ENCODE measurements around the gene LGALSL.
A peak's percentile ranks its signal among the peaks of the same experiment; 100 is the strongest.
"Not testable (repeated sequence)": the region's sequence is repeated elsewhere in the genome, so short reads cannot be mapped to it uniquely, and the experiment has no call there.

Gene LGALSL

DNA sequence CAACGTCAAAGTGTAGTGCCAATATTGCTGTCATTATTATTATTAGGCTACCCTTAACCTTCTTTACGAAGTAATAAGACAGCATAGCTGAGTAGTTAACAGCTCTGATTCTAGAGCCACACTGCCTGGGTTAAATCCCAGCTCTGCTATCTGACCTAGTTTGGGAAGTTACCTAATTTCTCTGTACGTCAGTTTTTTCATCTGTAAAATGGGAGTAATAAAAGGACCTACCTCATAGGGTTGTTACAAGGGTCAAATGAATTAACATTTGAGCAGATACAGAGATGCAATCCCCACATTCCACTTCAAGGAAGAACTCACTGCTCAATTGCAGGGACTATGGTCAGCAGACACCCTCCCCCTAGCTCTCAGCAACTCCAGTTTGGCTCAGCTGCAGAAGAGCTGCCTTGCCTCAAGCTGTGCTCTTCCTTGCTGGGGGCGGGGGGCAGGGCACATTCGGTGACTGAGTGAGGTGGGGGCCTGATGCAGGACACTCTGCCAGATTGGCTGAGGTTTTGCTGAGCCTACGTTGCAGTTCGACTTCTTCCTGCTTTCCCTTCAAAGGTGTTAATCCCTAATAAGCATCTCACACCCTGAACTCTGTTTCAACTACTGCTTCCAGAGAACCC lies 11.0 kb upstream of the LGALSL start:
- no peak for DNase-seq (ENCODE audit: low spot score)

GRCh38 chr2:64445970-64446369 lies 8.0 kb upstream of the LGALSL start:
- DNase-seq (ENCODE audit: low spot score), result not testable (repeated sequence)

DNA sequence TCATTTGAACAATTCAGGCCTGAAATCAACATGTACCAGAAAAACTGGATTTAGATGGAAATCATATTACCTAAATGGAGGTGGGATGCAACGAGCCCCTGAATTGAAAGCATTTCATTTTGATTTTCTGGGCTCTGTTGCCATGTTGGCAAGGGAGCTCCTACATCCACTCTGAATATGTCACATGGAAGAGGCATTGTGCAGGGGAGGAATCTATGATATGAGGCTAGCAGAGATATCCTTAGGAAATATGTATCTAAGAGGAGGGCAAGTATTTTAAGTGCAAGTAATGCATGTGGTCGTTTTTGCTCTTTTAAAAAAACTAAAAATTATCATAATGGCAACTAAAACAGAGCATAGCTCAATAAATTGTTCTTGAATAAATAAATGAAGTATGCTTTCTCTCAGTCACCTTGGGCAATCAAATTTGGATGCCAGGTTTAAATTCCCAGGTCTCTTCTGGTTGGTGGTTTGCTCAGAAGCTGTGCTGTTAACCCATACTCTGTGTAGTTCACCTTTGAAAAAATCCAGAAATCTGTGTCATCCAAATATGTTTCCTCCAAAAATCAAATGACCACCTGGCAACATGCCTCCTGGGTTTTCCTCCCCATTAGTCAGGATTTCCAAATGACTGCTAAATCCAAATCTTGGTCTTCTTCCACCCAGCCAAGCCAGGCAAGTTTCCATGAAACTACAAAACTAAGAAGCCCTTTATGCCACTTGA lies 6.5 kb upstream of the LGALSL start:
- DNase-seq (ENCODE audit: low spot score), result no peak

DNA sequence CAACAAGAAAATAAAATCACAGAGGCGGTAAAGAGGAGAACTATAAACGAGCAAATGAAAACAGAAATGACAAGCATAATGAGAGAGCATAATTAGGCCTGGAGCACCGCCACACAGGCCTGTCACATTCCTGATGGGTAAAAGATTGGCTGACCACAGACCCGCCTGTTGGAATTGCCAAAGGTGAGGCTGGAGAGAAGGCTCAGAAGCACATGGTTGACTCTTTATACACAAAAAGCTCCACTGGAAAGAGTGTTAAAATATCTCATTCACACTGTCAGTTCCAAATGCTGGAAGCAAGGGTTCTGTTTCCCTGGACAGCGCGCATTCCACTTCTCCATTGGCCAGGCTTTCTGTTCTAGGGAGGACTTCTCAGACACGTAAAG lies 5.9 kb upstream of the LGALSL start:
- DNase-seq (ENCODE audit: low spot score), result peak; percentile 45

DNA sequence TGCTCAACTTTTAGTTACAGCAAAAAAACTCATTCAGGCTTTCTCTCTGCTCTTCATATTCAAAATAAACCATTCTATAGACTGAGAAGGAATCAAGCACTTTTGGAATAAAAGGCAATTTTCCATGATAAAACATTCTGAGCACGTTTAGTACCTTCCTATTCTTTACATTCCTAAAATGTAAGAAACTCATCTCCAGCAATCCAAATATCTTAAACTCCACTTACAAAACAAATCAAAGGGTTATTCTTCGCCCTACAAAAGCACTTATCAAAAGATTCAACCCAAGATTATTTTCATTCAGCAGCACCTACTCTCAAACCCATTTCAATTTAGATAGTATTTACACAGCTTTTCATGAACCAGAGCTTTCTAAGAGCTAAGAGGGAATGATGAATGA lies 2.9 kb upstream of the LGALSL start:
- no peak for DNase-seq (ENCODE audit: low spot score)

GRCh38 chr2:64454386-64455332 lies 697 bp downstream of the LGALSL start:
- peak; percentile 47 for DNase-seq (ENCODE audit: low spot score)

- DNase-seq (ENCODE audit: low spot score), result no peak
These were observed 1.6 kb downstream of the LGALSL start for GRCh38 chr2:64455545-64455944.

DNA sequence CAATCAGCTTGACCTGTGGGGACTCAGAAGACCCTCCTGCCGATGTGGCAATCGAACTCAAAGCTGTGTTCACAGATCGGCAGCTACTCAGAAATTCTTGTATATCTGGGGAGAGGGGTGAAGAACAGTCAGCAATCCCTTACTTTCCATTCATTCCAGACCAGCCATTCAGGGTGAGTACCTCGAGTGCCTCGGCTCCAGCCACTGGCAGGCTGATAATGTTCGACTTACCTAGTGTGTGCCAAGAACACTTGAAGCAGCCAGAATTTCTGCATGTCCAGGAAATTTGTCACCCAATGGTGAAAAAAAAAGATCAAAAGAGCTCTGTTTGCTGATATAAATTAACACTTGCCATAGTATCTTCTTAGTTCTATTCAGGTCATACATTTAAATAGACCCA lies 2.3 kb downstream of the LGALSL start:
- DNase-seq (ENCODE audit: low spot score), result no peak

- no peak for DNase-seq (ENCODE audit: low spot score)
These were observed 3.6 kb downstream of the LGALSL start for GRCh38 chr2:64457524-64457923.

GRCh38 chr2:64459575-64459974 lies 5.6 kb downstream of the LGALSL start:
- no peak for DNase-seq (ENCODE audit: low spot score)

DNA sequence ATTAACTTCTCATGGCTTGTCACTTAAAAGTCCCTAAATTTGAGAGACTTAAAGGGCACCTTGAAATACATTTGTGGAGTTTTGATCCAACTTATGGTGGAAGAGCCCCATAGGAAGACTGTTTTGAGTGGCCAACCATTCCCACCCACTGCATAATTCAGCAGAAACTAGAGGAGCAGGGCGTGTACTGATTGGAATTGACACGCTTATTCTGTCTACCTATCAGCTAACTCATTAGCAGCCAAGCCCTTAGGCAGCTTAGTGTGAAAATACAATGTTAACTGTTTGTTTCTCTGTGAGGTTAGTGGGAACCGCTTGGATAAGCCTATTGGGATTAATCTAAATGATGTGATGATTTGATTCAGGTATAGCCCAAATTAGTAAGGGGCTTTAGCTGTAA lies 6.4 kb downstream of the LGALSL start:
- DNase-seq (ENCODE audit: low spot score), result no peak

- DNase-seq (ENCODE audit: low spot score), result no peak
These were observed 7.5 kb downstream of the LGALSL start for GRCh38 chr2:64461271-64462058.

DNA sequence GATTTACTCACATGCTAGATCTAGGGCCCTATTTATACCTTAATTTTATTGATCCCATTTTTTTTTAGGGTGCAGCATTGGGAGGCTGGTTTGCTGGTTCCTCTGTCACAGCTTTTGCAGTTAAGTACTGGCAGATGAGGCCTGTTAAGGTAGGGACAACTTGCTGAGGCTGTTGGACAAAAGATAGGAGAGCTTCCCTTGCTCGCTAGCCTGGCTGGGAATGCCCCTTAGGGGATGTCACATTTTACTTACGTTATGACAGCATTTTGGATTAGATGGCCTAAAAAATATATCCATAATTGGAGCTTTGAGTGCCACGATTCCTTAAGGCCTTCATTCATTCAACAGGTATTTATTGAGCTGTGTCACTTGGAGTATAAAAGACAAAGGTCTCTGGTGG lies 8.2 kb downstream of the LGALSL start:
- no peak for DNase-seq (ENCODE audit: low spot score)

DNA sequence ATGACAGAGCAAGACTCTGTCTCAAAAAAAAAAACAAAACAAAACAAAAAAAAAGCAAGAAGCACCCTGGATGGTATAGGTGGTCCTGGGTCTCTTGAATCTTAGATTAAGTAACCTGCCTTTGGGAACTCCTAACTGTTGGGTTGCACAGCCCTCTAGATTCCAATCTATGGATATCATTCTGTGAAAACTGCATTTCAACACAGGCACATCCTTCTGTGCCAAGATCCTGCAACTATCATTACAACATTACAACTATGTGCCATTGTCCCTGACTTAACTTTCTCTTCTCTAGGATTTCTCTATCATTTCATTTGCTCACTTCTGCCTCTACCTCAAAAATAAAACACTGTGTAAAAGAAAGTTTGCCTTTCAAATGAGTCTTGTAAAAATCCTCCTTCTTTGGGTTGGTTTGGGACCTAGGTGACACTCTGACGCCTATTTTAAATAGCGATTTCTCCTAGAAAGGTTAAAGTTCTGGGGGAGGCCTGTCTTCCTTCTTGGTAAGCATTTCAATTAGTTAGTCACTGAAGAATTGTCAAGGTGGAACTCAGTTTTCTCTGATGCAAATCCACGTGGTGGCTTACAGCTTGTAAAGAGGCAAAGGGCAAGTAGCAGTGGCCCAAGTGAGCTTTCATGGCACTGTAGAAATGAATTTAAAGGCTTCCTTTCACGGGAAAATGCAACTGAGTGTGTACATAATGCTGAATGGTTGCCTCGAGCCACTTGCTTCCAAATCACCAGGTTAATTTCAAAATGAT lies 9.2 kb downstream of the LGALSL start:
- no peak for DNase-seq (ENCODE audit: low spot score)

DNA sequence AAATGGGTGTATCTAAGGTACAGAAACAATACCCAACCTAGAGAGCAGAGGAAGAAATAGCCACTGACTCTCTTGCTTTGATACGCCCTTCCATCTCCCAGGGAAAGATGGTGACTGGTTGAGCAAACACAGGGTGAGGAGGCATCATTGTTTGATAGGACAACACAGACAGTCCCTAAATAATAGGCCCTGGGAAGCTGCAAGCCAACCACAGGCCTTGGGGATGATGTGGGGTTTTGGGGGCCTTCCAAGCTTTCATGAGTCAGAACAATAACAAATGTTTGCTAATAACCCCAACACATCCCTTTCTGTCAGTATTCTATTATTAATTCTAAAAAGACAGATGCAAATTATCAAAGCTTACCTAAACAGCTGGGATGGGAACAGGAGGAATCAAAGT lies 9.8 kb downstream of the LGALSL start:
- peak; percentile 66 for DNase-seq (ENCODE audit: low spot score)

GRCh38 chr2:64466478-64467085 lies 12.6 kb downstream of the LGALSL start:
- DNase-seq (ENCODE audit: low spot score), result no peak

DNA sequence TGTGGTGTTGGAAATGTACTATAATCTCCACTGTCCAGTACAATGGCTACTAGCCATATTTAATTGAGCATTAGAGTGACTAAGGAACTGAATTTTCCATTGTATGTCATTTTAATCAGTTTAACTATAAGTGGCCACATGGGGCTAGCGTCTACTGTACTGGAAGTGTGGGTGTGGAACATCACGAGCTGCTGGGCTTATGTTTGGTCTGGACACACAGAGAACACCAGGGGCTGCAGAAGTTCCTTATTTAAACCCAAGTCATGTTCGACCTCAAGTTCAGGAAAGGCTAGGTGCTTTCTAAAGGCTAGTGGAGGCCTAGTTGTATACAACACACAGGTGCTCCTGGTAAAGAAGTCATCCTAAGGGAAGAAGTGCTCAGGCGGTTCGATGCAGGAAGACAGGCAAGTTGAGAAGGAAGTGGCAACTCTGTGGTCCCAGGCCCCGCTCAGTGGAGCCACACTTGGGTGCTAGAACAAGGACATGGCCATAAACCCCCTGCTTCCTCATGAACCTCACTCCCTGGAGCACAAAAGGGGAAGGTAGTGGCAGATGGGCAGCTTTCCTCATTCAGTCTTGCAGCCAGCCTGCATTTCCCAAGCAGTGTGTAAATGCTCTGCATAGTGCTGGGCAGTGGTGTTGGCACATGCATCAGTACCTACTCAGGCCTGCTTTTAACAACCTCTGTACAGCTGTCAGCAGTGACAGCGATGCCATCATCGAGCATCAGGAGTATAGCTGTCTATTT lies 13.3 kb downstream of the LGALSL start:
- DNase-seq (ENCODE audit: low spot score), result peak; percentile 26

DNA sequence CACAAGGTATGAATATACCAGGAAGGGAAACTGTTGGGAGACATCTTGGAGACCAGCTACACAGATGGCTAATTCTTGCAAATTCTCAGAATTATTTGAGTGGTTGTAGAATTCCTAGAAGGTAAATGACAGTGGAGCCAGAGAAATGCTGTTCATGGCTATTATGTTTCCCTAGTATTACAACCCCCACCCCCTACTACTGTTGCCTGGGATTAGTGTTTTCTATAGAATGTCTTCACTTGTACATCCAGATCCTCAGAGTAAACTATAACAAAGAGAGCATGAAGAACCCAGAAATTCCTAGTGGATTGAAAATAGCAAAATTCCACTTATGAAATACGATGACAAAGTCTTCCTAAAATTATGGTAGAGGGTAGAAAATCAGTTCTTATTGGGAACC lies 15.3 kb downstream of the LGALSL start:
- DNase-seq (ENCODE audit: low spot score), result no peak

DNA sequence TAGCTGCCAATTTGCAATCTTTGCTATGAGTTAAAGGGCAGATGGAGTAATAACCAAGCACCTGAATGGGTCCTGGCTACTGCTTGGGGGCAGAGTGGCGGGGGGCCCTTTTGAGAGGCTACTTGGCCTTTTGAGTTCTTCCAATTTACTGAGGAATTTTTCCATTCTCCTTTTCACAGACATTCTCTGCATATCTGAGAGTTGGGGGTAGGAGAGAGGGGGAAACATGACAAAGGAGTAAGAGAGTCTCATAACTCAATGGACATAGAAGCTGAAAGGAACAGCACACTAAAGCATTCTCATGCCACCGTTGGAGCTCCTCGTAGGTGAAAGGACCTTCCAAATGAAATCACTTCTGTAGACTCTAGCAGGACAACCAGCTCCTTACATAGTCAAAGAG lies 16.1 kb downstream of the LGALSL start:
- DNase-seq (ENCODE audit: low spot score), result no peak

- no peak for DNase-seq (ENCODE audit: low spot score)
These were observed 16.9 kb downstream of the LGALSL start for GRCh38 chr2:64470766-64471295.

All from putamen (tissue), 1 donor.